A549 (cell line): ENCODE data around the gene ACACA. TPM values are rescaled to one million over a fixed set of nuclear protein-coding genes. Genes with fewer than 3 reads are reported as not detected.

Experiments
- ATAC-seq, 2 experiments: fragments of 200-7000 bp in 1 of 2; fragments of >200 bp in 1 of 2; cut with Nextera tagmentation in 1 of 2; cut with Tn5 transposase in 1 of 2; 3 replicates each; pipeline versions ENCODE4 v1.8.0 to v1.9.1; 2018 to 2020; ENCODE audit warnings: mild to moderate bottlenecking in 1 of 2, moderate library complexity in 1 of 2
- CTCF ChIA-PET: fragments of 300-600 bp; sonication (Branson Sonifier 250); formaldehyde crosslinking; extraction: SDS; loops from one replicate; lab custom pipeline; 2021; ENCODE audit warnings: antibody characterized with exemption, inconsistent platforms; lab: Yijun Ruan, JAX
- POLR2A ChIA-PET: fragments of 350-600 bp; formaldehyde crosslinking; extraction: SDS; loops from one replicate; lab custom pipeline; 2021; ENCODE audit warnings: antibody characterized with exemption, inconsistent platforms; lab: Yijun Ruan, JAX
- DNase-seq, 2 experiments: peaks; one replicate each; pipeline versions ENCODE4 v3.0.0 to v3.0.0-alpha.2; 2011 to 2016; ENCODE audit warnings: low read depth in 1 of 2, low spot score in 1 of 2
- FAIRE-seq: peaks from 2 replicates; lab custom pipeline; 2011; peaks lifted over from hg19 to GRCh38; lab: Jason Lieb, UNC
- H3K27ac ChIP-seq, 2 experiments: fragments of >200 bp; sonication (Bioruptor Twin); formaldehyde crosslinking; 3 replicates each; pipeline ENCODE4 v1.5.1; 2016 to 2017
- H3K4me1 ChIP-seq: fragments of >200 bp; sonication (Bioruptor Twin); formaldehyde crosslinking; 3 replicates; pipeline ENCODE4 v1.6.1; 2016
- H3K4me2 ChIP-seq: fragments of >200 bp; sonication (Bioruptor Twin); formaldehyde crosslinking; 3 replicates; pipeline ENCODE4 v1.6.1; 2016
- H3K4me3 ChIP-seq: fragments of >200 bp; sonication (Bioruptor Twin); formaldehyde crosslinking; 3 replicates; pipeline ENCODE4 v1.5.1; 2016
- H3K9me3 ChIP-seq: fragments of >200 bp; sonication (Bioruptor Twin); formaldehyde crosslinking; 3 replicates; pipeline ENCODE4 v1.6.1; 2016
- ATOH8 ChIP-seq: fragments of 250-450 bp; sonication (Bioruptor Pico); IDR thresholded peaks from 2 replicates; pipeline ENCODE4 v1.5.0; 2020; ENCODE audit warnings: low read depth, mild to moderate bottlenecking, moderate library complexity
- CHD4 ChIP-seq: fragments of 200-600 bp; sonication (generic); IDR thresholded peaks from 2 replicates; pipeline ENCODE4 v1.6.1; 2016; ENCODE audit warnings: antibody characterized with exemption, mild to moderate bottlenecking, borderline replicate concordance
- E2F6 ChIP-seq: IDR thresholded peaks from 2 replicates; pipeline ENCODE4 v1.6.1; 2012; ENCODE audit warnings: low read depth, borderline replicate concordance
- EHMT2 ChIP-seq: fragments of 200-600 bp; sonication (generic); IDR thresholded peaks from 2 replicates; pipeline ENCODE4 v1.6.1; 2016; ENCODE audit warnings: antibody characterized with exemption, low read depth, mild to moderate bottlenecking, moderate library complexity
- EP300 ChIP-seq, 2 experiments: fragments of >200 bp; sonication (Bioruptor Twin); formaldehyde crosslinking; IDR thresholded peaks; 2 replicates in 1 of 2; 3 replicates in 1 of 2; pipeline ENCODE4 v1.6.1; 2016 to 2017
- FOSB ChIP-seq: fragments of 250-450 bp; sonication (Bioruptor Pico); IDR thresholded peaks from 2 replicates; pipeline ENCODE4 v1.5.0; 2020; ENCODE audit warnings: mild to moderate bottlenecking, moderate library complexity
- FOSL2 ChIP-seq, 2 experiments: fragments of 450-650 bp in 1 of 2; fragments of >200 bp in 1 of 2; sonication (Bioruptor Twin) in 1 of 2; formaldehyde crosslinking; IDR thresholded peaks; 2 replicates each; pipeline versions ENCODE4 v1.5.0 to v1.6.1; 2016 to 2020; ENCODE audit warnings: mild to moderate bottlenecking in 1 of 2, moderate library complexity in 1 of 2
- HOXB5 ChIP-seq: fragments of 250-450 bp; sonication (Bioruptor Pico); IDR thresholded peaks from 2 replicates; pipeline ENCODE4 v1.5.0; 2020; ENCODE audit warnings: mild to moderate bottlenecking, moderate library complexity
- KDM5A ChIP-seq: fragments of 200-600 bp; sonication (generic); IDR thresholded peaks from 2 replicates; pipeline ENCODE4 v1.6.1; 2016; ENCODE audit warnings: antibody characterized with exemption, mild to moderate bottlenecking
- MAFK ChIP-seq: fragments of 450-650 bp; IDR thresholded peaks from 2 replicates; pipeline ENCODE4 v1.6.1; 2014; ENCODE audit not compliant: partially characterized antibody
- MAZ ChIP-seq: fragments of 150-350 bp; IDR thresholded peaks from 2 replicates; pipeline ENCODE4 v1.6.1; 2014; ENCODE audit warnings: antibody characterized with exemption, low read depth, low read length, borderline replicate concordance
- NR3C1 ChIP-seq: fragments of >200 bp; sonication (Bioruptor Twin); formaldehyde crosslinking; IDR thresholded peaks from 3 replicates; pipeline ENCODE4 v1.6.1; 2017
- POLR2A ChIP-seq: IDR thresholded peaks from 2 replicates; pipeline ENCODE4 v1.6.1; 2012; ENCODE audit warnings: mild to moderate bottlenecking, low read length
- POLR2AphosphoS2 ChIP-seq: conservative IDR thresholded peaks from 2 replicates; pipeline ENCODE4 v1.6.1; 2012; ENCODE audit warnings: low read length, improper control_type of control experiment, inconsistent platforms
- SREBF2 ChIP-seq: fragments of 450-650 bp; IDR thresholded peaks from 2 replicates; pipeline ENCODE4 v1.6.1; 2014; ENCODE audit warnings: mild to moderate bottlenecking, moderate library complexity
- TFCP2L1 ChIP-seq: fragments of 250-450 bp; sonication (Bioruptor Pico); IDR thresholded peaks from 2 replicates; pipeline ENCODE4 v1.5.0; 2021; ENCODE audit warnings: mild to moderate bottlenecking
- TP53 ChIP-seq: fragments of 250-450 bp; sonication (Bioruptor Pico); IDR thresholded peaks from 2 replicates; pipeline ENCODE4 v1.5.0; 2021; ENCODE audit warnings: mild to moderate bottlenecking, moderate library complexity
- ZNF302 ChIP-seq: fragments of 250-450 bp; sonication (Bioruptor Pico); IDR thresholded peaks from 2 replicates; pipeline ENCODE4 v1.9.0; 2021; ENCODE audit warnings: inconsistent platforms, mild to moderate bottlenecking, moderate library complexity
- WGBS: methylation state at CpG from one replicate; pipeline ENCODE4 v1.1.6; 2017; ENCODE audit errors: missing lambda C conversion rate; 5-methylcytosine and 5-hydroxymethylcytosine counted together
- polyA plus RNA-seq, 4 experiments: library from polyadenylated mRNA; depleted of rRNA in 3 of 4; stranded (reverse); fragments of >200 nt; fragmentation: RNase III in 1 of 4; extraction: RNeasy Plus Mini Kit Qiagen cat#74134 plus additional on column Dnase treatment in 1 of 4; gene quantifications; 2 replicates in 3 of 4; 3 replicates in 1 of 4; pipeline ENCODE4 v1.2.3, GENCODE V29; 2011 to 2017
- TF ChIP-seq, protein P1 (sequence below): fragments of 150-350 bp; IDR thresholded peaks from 2 replicates; pipeline ENCODE4 v1.6.1; 2014; ENCODE audit warnings: low read depth, mild to moderate bottlenecking, low read length

The ACACA gene
- polyA plus RNA-seq, 2 of the 4 experiments (the other 2 are of a cell fraction): 51.8 to 112 TPM

- CTCF ChIA-PET: interaction anchor here (1.0 to 1.9 kb wide), 5 partner anchors 14 to 110 kb away, joined by 3 to 10 read pairs (median 5); no protein-coding TSS in a partner anchor
- POLR2A ChIA-PET: no interaction called here
- no peak overlapping the region for H3K27ac ChIP-seq
Measured at GRCh38 chr17:37158290-37158689, 248.3 kb downstream of the ACACA start.

DNA sequence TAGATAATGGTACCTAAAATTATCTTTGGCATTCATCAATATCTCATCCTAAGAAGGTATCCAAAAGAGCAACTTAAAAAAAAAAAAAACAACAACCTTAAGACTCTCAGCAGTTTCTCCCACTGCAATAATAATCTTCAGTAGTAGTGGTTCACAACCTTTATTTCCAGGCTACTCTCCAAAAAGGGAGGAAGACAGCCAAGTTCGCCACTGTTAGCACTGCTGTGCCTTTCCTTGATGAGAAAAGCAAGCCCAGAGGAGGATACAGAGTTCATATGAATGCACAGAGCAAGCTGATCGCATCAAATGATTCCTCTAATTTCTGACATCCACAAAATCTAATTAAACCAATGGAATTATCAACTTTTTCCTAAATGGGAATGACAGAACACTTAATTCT is 258.5 kb downstream of the ACACA start:
- ATAC-seq (no peak), DNase-seq (no peak)
- ChIA-PET CTCF (interaction anchor here (0.6 to 1.8 kb wide), 4 partner anchors 9 to 636 kb away, joined by 3 to 7 read pairs (median 4); no protein-coding TSS in a partner anchor), POLR2A (no interaction called here)
- WGBS: 73% methylated on average over 2 of the region's 2 CpGs
- Histone ChIP-seq H3K27ac (peak overlapping the region; percentile 15 to 52; a peak in 2 of 6 replicates), H3K4me1 (peaks cover 29% of the 10 kb centered on the region)
- TF ChIP-seq EHMT2: no peak
- TF ChIP-seq, all 56 proteins: peak for 0
- no peak for FAIRE-seq
- Histone ChIP-seq H3K4me2 (peak overlapping the region; percentile 74), H3K9me3 (no peaks in the 10 kb centered on the region), H3K4me3 (no peak overlapping the region)

More at GRCh38 chr17:37158290-37158689, 248.3 kb downstream of the ACACA start:
- TF ChIP-seq HOXB5 (no peak), CHD4 (no peak), TFCP2L1 (CRISPR knock-in tag) (no peak), NR3C1 (no peak), FOSB (CRISPR knock-in tag) (no peak), TP53 (CRISPR knock-in tag) (no peak)
- Histone ChIP-seq H3K4me2 (no peak overlapping the region), H3K4me3 (no peak overlapping the region), H3K9me3 (no peaks in the 10 kb centered on the region), H3K4me1 (peaks cover 5% of the 10 kb centered on the region; the same call in 1 of the 3 replicates)
- DNase-seq (no peak), FAIRE-seq (no peak), ATAC-seq (no peak)
- WGBS: 94% methylated on average over 5 of the region's 5 CpGs

DNA sequence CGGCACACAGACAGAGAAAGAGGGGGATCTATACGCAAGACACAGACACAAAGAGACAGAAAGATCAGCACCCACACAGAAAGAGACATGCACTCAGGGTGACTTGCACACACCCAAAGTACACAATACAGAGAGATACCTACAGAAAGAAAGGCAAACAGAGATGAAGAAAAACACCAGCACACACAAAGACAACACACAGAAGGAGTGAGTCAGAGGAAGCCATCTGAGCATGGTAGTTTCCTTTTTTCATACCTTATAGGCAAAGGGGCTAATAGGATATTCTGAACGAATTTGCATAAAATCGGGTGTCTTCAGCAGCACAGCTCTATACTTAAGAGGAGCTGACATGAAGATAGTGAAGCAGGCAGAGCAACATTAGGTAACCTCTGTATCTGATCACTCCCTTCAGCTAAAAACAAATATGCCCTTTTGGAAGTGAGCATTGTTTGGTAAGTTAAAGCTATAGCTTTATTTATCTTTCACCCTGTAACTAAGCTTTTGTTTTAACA is 259.3 kb downstream of the ACACA start:
- DNase-seq: peak; percentile 13 to 67
- H3K4me3 ChIP-seq: peak overlapping the region; percentile 3; the same call in 1 of the 3 replicates
- 13% methylated on average over 4 of the region's 4 CpGs for WGBS
- H3K27ac ChIP-seq: peak overlapping the region; percentile 52 to 66; a peak in 5 of 6 replicates
- TF ChIP-seq, protein P1, sequence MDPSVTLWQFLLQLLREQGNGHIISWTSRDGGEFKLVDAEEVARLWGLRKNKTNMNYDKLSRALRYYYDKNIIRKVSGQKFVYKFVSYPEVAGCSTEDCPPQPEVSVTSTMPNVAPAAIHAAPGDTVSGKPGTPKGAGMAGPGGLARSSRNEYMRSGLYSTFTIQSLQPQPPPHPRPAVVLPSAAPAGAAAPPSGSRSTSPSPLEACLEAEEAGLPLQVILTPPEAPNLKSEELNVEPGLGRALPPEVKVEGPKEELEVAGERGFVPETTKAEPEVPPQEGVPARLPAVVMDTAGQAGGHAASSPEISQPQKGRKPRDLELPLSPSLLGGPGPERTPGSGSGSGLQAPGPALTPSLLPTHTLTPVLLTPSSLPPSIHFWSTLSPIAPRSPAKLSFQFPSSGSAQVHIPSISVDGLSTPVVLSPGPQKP: no peak
- TF ChIP-seq FOSL2 (IDR thresholded peaks at IDR 0.05) (no peak), FOSL2 (CRISPR knock-in tag; IDR thresholded peaks at IDR 0.05) (peak; percentile 56; the same call in 1 of the 2 replicates), MAFK (peak; percentile 1), POLR2AphosphoS2 (no peak)
- TF ChIP-seq, all 56 proteins: peak for 2
- ChIA-PET CTCF (interaction anchor here (1.0 kb wide), 2 partner anchors 30 to 521 kb away, joined by 3 to 6 read pairs; no protein-coding TSS in a partner anchor), POLR2A (interaction anchor here (0.6 kb wide), 1 partner anchor 10 kb away, joined by 6 read pairs; no protein-coding TSS in a partner anchor)
- Histone ChIP-seq H3K9me3 (no peaks in the 10 kb centered on the region), H3K4me2 (peak overlapping the region; percentile 74), H3K4me1 (peaks cover 29% of the 10 kb centered on the region)
- FAIRE-seq: no peak
- ATAC-seq: peak; percentile 74 to 90

- CTCF ChIA-PET: interaction anchor here (1.0 kb wide), 2 partner anchors 29 to 520 kb away, joined by 3 to 6 read pairs; no protein-coding TSS in a partner anchor
- TF ChIP-seq TP53 (CRISPR knock-in tag): no peak
- TF ChIP-seq EP300 (IDR thresholded peaks at IDR 0.05): no peak
- TF ChIP-seq ATOH8 (CRISPR knock-in tag): no peak
- no peak for TF ChIP-seq ZNF302 (CRISPR knock-in tag)
- no peak for TF ChIP-seq SREBF2
- TF ChIP-seq MAZ: no peak
- TF ChIP-seq KDM5A: no peak
- no peak for TF ChIP-seq E2F6
- no peak for TF ChIP-seq EHMT2
- TF ChIP-seq POLR2A: no peak
- no peak overlapping the region for H3K4me3 ChIP-seq
- peaks cover 29% of the 10 kb centered on the region for H3K4me1 ChIP-seq
- DNase-seq: no peak
- no peaks in the 10 kb centered on the region for H3K9me3 ChIP-seq
- H3K4me2 ChIP-seq: peak overlapping the region; percentile 74
- no peak for FAIRE-seq
- POLR2A ChIA-PET: no interaction called here
- WGBS: 70% methylated on average over 8 of the region's 8 CpGs
- H3K27ac ChIP-seq: peak overlapping the region; percentile 52 to 66; a peak in 5 of 6 replicates
- no peak for ATAC-seq
Measured at GRCh38 chr17:37146086-37147064, 260.3 kb downstream of the ACACA start.
